GM12874 (cell line): ENCODE measurements around the gene FGF3.

ENCODE experiments used
- TF ChIP-seq, protein P1 (sequence below): IDR thresholded peaks from 2 replicates; pipeline ENCODE4 v1.5.1; 2011; ENCODE audit warnings: low read depth, mild to moderate bottlenecking, control low read depth, low read length, moderate library complexity; ENCODE audit not compliant: insufficient read depth

The FGF3 gene

GRCh38 chr11:69860244-69860643, 41.0 kb upstream of the FGF3 start:
- TF ChIP-seq, protein P1, sequence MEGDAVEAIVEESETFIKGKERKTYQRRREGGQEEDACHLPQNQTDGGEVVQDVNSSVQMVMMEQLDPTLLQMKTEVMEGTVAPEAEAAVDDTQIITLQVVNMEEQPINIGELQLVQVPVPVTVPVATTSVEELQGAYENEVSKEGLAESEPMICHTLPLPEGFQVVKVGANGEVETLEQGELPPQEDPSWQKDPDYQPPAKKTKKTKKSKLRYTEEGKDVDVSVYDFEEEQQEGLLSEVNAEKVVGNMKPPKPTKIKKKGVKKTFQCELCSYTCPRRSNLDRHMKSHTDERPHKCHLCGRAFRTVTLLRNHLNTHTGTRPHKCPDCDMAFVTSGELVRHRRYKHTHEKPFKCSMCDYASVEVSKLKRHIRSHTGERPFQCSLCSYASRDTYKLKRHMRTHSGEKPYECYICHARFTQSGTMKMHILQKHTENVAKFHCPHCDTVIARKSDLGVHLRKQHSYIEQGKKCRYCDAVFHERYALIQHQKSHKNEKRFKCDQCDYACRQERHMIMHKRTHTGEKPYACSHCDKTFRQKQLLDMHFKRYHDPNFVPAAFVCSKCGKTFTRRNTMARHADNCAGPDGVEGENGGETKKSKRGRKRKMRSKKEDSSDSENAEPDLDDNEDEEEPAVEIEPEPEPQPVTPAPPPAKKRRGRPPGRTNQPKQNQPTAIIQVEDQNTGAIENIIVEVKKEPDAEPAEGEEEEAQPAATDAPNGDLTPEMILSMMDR, result no peak

- TF ChIP-seq, protein P1, result no peak
These were observed 40.2 kb upstream of the FGF3 start for GRCh38 chr11:69859275-69859934.

DNA sequence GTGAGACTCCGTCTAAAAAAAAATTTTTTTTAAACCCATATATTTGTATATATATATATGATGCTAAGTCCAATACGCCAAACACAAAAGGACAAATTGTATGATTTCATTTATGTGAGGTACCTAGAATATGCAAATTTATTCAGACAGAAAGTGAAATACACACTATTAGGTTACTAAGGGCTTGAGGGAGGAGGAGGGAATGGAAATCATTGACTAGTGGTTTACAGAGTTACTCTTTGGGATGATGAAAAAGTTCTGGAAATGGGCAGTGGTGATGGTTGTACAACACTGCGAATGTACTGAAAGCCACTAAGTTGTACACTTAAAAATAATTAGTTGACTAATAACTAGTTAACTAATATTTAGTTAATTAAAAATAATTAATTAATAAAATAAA, 36.2 kb upstream of the FGF3 start:
- TF ChIP-seq, protein P1, result no peak

DNA sequence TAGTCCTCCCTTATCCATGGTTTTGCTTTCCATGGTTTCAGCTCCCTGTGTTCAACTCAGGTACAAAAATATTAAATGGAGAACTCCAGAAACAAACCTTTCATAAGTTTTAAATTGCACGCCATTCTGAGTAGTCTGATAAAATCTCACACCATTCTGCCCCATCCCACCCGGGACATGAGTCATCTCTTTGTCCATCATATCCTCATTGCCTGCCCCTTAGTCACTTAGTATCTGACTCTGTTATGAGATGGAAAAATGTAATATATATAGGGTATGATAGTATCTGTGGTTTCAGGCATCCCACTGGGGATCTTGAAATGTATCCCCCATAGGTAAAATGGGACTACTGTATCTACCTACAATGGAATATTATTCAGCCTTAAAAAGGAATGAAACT, 35.5 kb upstream of the FGF3 start:
- TF ChIP-seq, protein P1, result no peak

GRCh38 chr11:69852056-69852455, 32.8 kb upstream of the FGF3 start:
- TF ChIP-seq, protein P1, result no peak

DNA sequence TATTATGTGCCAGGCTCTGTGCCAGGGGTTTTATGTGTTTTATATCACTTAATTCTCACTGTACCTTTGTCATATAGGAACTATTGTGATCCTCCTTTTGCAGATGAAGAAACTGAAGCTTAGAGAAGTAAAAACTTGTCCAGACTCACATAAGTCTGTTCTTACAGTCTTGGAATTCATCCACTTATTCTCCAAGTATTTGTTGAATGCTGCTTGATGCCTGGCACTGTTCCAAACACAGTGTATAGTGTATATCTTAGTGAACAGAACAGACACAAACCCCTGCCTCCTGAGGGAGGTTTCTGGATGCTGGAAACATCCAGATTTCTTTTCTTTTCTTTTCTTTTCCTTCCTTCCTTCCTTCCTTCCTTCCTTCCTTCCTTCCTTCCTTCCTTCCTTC, 29.0 kb upstream of the FGF3 start:
- TF ChIP-seq, protein P1, result no peak

GRCh38 chr11:69844396-69844795, 25.2 kb upstream of the FGF3 start:
- TF ChIP-seq, protein P1, result no peak
